ENCODE results near the gene LCTL. TPM values are rescaled to one million over a fixed set of nuclear protein-coding genes. Genes with fewer than 3 reads are reported as not detected.

LCTL gene
- under 0.01 and 0.06 TPM in 2 replicates for total RNA-seq

DNA sequence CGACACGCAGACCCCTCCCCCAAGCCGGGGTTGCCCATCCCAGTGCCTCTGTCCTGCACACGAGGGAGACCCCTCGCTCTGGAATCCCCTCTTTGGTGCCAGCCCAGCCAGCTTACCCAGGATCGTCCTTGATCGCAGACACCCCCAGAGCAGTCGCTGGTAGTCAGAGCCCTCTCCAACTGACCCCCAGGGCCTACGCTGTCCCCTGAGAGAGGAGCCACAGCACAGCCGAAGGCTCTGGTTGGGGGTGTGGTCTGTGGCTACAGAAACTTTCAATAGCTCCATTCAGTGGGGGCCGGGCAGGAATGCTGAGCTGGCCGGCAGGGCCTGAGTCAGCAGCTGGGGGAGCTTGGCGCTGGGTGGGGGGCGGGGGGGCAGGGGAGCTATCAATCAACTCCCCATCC is at the start of gene LCTL:
Gene LCTL (minus strand): TSS at position 258 of the 404 bp plus-strand sequence. CDS start 633 bp downstream, outside the sequence.

GRCh38 chr15:66504563-66505429 is 61.0 kb downstream of the LCTL start, which contains the start of the genes RPL4 and ZWILCH:
Gene RPL4 (minus strand): TSS chr15:66504855. CDS start chr15:66504790, 65 bp downstream.
Gene ZWILCH (plus strand): TSS chr15:66505326. CDS start chr15:66505339, 13 bp downstream.

Other genes with a start within 250 kb of the LCTL start
- 14.2 and 16.8 TPM in 2 replicates for gene TIPIN, start 209.3 kb downstream of the LCTL start, total RNA-seq
- gene MAP2K1, start 179.1 kb downstream of the LCTL start, total RNA-seq, result 27.2 and 32.2 TPM in 2 replicates
- gene SNAPC5, start 68.2 kb downstream of the LCTL start, total RNA-seq, result 28.0 and 34.7 TPM in 2 replicates
- gene RPL4, start 61.1 kb downstream of the LCTL start, total RNA-seq, result 1,310 and 1,702 TPM in 2 replicates
- 20.0 and 23.4 TPM in 2 replicates for gene ZWILCH, start 60.7 kb downstream of the LCTL start, total RNA-seq
- gene SMAD6, start 136.2 kb upstream of the LCTL start, total RNA-seq, result 55.4 and 73.9 TPM in 2 replicates

All from aortic smooth muscle cell (primary cell).